Activated CD4-positive, alpha-beta T cell treated with anti-CD3 and anti-CD28 coated beads, Interleukin-2, Interleukin-4, amounts not matched to agents 100 ng/mL and 50 ng/mL, durations not matched to agents 16 hours and 8 hours (primary cell): ENCODE measurements around the gene SCUBE1.

ENCODE experiments used
- DNase-seq: peaks from one replicate; pipeline ENCODE4 v3.0.0-alpha.2; 2020; ENCODE audit warnings: low spot score

SCUBE1 gene

GRCh38 chr22:43155789-43156188 is 187.4 kb downstream of the SCUBE1 start:
- no peak for DNase-seq

DNA sequence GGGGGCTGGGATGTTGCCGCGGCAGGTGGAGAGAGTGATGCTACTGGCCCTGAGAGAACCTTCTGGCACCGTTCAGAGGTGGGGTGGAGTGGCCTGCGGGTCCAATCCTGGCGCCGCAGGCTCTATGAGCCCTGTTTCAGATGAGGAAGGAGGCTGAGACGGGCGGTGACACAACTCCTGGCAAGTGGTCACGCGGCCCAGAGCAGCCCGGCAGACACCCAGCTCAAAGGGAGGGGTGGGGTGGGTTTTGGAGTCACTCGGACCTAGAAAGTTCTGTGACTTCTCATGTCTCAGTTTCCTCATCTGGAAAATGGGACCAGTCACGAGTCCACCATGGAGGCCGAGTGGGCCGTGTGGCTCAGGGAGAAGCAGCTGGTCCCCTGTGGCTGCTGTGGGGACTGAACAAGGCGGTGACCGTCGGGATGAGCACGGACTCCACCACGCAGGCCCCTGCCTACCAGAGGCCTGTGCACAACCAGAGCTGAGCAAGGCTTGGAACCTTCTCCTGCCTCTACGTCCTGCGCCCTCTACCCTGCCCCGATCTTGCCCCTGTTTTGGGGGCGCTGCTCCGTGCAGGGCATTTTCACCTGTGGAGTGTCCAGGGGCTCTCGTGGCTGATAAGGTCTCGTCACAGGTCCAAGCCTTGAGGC is 188.2 kb downstream of the SCUBE1 start:
- no peak for DNase-seq

GRCh38 chr22:43153899-43154298 is 189.3 kb downstream of the SCUBE1 start:
- DNase-seq = no peak

- DNase-seq = peak; percentile 58
Observed at GRCh38 chr22:43152357-43153071, 190.7 kb downstream of the SCUBE1 start.

GRCh38 chr22:43152003-43152356 is 191.2 kb downstream of the SCUBE1 start:
- DNase-seq = no peak

- DNase-seq = peak; percentile 56
Observed at GRCh38 chr22:43151251-43152002, 191.7 kb downstream of the SCUBE1 start, which contains the start of gene TSPO. TSS of gene TSPO (plus strand) at chr22:43151559. CDS start at chr22:43159239, 7,680 bp downstream.

DNA sequence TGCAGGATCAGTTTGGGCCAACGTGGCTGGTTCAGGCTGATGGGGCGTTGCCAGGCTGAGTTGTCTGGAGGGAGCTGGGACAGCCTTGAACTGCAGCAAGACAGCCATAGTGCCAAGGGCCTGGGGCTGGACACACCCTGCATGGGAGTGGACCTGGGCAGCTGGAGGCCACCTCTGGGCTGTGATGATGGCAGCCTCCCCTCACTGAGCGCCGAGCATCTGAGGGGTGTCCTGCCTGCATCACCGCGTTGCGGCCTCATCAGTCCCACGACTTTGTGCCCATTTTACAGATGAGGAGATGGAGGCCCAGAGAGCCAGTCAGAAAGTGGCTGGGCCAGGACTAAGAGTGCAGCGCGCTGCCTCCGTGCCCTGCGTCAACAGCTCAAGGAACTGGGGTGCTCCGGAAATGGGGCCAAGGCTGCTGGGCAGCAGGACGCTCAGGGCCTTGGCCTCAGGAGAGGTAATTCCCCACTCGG is 192.4 kb downstream of the SCUBE1 start:
- DNase-seq = no peak

DNA sequence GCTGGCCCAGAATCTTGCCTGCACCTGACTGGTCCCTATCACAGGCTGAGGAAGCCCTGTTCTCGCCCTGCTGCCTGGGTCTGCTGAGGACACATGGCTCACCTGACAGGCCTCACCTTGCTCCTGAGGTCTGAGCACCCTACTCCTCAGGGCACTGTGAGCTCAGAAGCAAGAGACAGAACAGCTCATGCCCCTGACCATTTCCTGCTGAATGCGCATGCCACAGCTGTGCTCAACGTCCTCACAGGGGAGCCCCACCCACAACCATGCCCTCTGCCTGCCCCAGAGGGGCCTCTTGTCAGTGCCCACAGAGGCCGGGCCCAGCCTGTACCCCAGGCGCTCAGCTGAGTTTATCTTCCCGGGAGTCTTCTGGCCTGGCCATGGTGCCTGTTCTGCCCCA is 194.6 kb downstream of the SCUBE1 start:
- no peak for DNase-seq

DNA sequence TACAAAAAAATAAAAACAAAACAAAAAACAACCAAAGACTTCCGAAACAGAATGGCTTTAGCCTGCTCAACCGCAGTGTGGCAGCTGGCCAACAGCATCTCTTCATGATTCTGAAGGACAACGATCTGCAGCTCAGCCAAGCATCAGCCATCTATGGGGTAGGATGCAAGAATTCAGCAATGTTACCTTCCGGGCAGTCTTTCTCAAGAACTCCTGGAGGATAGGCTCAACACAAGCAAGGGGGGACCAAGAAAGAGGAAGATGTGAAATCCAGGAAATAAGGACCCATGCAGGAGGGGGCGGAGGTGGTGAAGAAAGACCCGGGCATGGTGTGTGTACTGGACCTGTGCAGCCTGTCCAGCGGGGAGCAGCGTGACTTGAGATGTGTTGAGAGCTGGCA is 195.4 kb downstream of the SCUBE1 start:
- DNase-seq = no peak
